ENCODE data around the gene TPI1.
"Not testable (repeated sequence)": the region's sequence is repeated elsewhere in the genome, so short reads cannot be mapped to it uniquely, and the experiment has no call there.

The TPI1 gene

DNA sequence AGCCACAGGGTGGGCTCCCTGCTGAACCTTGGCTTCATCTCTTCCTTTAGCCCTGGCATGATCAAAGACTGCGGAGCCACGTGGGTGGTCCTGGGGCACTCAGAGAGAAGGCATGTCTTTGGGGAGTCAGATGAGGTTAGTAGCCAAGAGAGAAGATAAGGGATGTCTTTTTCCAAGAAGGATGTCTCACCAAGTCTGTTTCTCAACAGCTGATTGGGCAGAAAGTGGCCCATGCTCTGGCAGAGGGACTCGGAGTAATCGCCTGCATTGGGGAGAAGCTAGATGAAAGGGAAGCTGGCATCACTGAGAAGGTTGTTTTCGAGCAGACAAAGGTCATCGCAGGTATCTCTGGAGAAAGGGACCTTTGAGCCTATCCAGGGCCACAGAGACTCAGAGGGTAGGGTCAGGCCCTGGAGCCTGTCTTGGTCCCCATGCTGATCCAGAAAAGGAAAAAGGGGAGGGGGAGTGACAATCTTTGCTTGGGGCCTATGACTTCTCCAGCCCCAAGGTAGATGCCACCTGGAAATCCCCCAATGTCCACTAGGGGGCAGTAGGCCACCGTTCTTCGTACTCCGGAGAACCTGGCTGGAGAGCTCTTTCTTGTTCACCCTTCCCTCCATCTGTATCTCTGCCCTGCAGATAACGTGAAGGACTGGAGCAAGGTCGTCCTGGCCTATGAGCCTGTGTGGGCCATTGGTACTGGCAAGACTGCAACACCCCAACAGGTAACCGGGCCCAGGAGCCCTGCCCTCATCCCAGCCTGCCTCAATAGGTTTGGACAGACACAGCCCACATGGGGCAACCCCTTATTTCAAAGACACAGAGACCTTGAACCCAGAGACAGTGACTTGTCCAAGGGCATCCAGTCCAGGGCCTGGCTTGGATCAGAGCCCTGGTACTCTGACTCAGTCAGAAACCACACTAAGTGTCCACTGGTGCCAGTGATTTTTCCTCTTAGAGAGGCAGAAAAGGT lies 2.0 kb downstream of the TPI1 start:
- DNase-seq: peak; percentile 76

DNA sequence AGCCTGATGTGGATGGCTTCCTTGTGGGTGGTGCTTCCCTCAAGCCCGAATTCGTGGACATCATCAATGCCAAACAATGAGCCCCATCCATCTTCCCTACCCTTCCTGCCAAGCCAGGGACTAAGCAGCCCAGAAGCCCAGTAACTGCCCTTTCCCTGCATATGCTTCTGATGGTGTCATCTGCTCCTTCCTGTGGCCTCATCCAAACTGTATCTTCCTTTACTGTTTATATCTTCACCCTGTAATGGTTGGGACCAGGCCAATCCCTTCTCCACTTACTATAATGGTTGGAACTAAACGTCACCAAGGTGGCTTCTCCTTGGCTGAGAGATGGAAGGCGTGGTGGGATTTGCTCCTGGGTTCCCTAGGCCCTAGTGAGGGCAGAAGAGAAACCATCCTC lies 3.0 kb downstream of the TPI1 start:
- DNase-seq: not testable (repeated sequence)

DNA sequence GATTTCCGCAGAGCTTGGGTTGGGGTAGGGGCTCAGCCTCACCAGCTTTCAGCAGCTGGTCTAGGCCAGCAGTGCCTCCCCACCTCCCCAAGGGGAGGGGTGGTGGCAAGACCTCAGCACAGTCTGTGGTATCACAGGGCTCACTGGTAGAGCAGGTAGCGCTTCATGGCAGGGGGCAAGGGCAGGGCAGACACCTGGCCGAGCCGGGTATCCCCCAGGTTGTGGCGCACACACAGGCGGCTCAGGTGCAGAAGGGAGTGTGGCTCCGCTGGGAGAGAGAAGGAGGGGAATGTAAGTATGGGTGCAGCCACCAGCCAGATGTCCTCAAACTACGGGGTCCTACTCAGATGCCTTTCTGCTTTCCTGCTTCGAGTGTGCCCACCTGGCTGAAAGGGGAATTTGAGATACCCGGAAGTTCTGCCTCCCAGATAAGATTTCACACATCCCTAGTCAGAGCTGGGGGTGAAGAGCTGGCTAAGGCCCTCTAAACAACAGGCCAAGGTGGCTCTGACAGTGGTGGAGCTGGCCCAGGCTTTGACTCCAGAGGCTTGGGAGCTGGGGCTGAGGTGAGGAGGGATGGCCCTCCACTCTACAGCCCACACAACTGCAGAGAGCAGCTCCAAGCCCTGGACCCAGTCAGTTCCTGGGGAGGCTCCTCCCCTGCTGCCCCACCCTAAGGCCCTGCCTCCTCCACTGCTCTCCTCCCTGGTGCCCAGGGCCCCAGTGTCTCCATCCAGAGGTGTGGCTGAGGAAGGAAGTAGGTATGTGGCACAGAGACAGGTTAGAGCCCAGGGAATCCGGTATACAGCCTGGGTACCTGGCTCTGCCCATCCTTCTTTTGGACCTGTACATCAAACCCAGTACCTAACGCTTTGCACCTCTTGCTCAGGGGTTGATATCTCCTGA lies 4.0 kb downstream of the TPI1 start:
- peak; percentile 36 for DNase-seq

DNA sequence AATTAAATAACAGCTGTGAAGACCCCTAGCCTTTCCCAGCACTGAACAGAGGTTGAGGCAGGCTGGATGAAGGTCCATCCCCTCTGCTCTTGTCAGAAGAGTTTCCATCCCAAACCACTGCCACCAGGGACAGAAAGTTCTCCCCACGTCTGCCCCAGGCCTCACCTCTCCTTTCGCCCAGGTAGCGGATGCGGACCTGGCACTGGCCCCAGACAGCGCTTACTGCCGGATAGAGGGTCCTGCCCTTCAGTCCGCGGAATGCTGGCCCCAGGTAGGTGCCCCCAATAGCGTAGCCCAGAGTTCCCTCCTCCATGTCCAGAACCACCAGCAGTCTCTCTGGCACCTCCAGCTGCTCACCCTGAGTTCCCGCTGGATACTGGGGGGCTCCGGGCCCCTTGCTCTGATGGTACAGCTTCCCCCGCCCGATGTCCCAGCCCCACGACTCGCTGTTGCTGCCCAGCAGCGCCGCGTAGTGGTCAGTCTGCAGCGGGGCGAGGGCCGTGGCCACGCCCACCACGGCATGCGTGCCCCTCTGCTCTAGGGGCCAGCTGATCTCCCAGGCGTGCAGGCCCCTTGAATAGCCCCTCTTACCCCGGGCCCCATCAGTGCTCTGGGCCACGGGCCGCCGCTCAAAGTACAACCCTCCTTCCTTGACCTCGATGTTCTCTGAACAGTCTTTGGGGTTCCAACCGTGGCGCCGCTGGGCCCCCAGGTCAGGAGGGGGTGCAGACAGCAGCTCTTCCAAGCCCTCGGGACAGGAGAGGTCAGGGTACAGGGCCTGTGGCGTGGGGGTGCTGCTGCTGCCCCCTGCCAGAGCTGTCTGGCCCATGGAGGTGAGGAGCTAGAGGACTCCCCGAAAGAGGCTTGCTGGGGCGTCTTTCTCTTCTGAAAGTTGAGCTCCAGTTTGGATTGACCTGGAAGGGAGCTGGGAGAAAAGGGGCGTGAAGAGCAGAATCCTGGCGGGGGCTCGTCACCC lies 5.0 kb downstream of the TPI1 start:
- peak; percentile 85 for DNase-seq

DNA sequence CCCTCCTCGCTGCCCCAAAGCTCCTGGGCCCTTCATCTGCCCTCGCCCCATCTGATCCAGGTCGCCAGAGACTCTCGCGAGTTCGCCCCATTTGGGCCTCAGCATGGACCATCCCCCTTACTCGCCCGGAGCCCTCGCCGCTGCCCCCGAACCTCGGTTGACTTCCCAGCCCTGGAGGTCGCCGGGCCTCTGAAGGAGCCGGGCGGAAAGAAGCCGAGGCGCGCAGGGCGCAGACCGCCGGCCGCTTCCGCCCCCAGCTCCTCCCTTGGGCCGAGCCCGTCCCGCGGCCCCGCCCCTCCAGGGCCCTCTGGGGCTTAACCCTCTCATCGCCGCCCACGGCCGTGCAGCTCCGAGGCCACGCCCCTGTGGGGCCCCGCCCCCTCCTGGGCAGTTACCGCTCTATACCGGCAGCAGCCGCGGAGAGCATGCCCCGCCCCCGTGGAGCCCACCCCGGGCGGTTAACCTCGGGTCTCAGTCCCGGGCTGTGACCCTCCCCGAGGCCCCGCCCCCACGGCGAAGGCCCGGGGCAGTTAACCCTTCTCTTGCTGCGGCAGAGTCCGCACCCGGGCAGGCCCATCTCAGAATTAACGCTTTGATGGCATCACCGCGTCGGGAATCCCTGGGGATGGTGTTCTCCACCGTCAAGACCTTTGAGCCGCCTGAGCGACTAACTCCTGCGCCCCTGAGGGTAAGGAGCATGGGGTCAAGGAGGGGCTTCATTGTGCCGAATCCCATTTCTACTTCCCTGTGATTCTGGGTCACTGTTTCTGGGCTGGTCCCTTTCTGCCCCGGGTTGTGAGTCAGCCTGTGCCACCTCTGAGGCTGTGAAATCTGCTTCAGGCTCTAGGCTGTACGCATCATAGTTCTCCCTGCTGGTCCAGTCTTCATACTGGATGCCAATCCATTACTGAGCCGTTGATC lies 6.0 kb downstream of the TPI1 start, which contains the start of gene SPSB2:
SPSB2 (minus strand) TSS at position 210 of the 921 bp plus-strand sequence. CDS start 402 bp downstream, outside the sequence.
- DNase-seq: peak; percentile 99

DNA sequence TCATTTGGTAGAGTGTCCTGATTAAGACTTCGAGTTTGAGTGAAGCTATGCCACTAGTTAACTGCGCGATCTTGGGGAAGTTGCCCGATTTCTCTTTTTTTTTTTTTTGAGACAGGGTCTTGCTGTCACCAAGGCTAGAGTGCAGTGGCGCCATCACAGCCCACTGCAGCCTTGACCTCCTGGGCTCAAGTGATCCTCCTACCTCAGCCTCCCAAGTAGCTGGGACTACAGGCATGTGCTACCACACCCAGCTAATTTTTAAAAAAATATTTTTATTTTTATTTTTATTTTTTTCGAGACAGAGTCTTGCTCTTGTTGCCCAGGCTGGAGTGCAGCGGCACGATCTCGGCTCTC lies 6.7 kb downstream of the TPI1 start:
- not testable (repeated sequence) for DNase-seq

DNA sequence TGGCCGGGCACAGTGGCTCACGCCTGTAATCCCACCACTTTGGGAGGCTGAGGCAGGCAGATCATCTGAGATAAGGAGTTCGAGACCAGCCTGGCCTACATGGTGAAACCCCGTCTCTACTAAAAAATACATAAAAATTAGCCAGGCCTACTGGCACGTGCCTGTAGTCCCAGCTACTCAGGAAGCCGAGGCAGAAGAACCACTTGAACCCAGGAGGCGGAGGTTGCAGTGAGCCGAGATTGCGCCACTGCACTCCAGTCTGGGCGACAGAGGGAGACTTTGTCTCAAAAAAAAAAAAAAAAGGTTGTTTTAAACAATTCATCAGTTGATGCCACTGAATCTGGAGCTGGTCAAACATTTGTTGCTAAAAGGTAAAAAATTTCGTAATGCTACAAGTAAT lies 12.5 kb downstream of the TPI1 start:
- not testable (repeated sequence) for DNase-seq

DNA sequence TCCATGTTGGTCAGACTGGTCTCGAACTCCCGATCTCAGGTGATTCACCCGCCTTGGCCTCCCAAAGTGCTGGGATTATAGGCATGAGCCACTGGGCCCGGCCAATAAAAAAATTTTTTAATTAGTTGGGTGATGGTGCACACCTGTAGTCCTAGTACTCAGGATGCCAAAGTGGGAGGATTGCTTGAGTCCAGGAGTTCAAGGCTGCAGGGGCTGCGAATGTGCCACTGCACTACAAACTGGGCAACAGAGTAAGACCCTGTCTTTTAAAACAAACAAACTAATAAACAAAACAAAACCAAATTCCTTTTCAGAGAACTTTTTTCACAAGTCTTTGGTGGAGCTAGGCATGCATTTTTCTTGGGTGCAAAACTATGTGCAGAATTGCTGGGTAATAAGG lies 15.9 kb downstream of the TPI1 start:
- DNase-seq: no peak

DNA sequence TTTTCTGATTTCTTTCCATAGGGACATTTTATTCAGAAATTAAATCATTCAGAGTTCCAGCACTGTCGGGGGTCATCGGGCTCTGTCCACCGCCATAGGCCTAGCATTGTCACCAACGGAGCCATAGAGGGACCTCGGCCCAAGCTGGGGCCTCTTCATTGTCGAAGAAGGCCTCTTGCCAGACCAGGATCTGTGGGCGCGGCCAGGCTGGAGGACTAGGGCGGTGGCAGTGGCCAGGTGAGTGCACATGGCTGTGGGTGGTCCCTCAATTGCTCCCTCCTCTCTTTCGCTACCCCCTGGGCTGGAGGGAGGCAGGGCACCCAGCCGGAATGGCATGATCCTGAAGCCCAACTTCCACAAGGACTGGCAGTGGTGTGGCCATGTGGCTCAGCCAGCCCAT lies 16.4 kb downstream of the TPI1 start:
- DNase-seq: no peak

DNA sequence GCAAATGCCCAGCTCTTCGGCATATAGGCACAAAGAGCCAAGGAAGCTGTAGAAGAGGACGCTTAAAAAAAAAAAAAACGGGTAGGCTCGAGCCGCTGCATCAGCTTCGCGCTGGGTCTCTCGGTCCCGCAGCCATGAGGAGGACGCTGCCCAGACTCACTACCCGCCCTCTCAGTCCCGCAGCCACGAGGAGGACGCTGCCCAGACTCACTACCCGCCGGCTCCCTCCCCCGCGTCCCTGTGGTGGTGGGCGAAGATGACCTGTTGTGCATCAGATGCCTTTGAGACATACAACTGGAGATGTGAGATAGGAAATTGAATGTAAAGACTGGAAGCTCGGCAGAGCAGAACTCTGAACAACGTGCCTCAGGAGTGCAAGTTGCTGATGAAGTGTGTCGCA lies 17.2 kb downstream of the TPI1 start:
- DNase-seq: no peak

DNA sequence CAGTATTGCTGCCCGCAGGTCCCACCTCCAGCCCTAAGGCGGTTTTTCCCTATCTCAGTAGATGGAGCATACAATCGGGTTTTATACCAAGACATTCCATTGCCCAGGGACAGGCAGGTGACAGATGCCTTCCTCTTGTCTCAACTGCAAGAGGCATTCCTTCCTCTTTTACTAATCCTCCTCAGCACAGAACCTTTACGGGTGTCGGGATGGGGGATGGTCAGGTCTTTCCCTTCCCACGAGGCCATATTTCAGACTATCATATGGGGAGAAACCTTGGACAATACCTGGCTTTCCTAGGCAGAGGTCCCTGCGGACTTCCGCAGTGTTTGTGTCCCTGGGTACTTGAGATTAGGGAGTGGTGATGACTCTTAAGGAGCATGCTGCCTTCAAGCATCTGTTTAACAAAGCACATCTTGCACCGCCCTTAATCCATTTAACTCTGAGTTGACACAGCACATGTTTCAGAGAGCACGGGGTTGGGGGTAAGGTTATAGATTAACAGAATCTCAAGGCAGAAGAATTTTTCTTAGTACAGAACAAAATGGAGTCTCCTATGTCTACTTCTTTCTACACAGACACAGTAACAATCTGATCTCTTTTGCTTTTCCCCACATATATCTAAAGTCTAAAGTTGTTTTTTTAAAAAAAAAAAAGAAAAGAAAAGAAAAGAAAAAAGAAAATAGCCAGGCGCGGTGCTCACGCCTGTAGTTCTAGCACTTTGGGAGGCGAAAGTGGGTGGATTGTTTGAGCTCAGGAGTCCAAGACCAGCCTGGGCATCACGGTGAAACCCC lies 19.1 kb downstream of the TPI1 start:
- DNase-seq: not testable (repeated sequence)

DNA sequence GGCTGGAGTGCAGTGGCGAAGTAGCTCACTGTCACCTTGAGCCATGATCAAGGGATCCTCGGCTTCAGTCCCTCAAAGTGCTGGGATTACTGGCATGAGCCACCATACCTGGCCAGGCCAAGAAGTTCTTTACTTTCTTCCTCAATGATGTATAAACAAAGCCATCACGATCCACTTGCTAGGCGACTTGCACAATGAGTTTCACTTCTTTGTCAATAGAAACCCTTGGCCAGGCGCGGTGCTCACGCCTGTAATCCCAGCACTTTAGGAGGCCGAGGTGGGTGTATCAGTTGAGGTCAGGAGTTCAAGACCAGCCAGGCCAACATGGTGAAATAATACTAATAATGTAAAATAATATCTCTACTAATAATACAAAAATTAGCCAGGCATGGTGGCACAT lies 20.1 kb downstream of the TPI1 start:
- no peak for DNase-seq

DNA sequence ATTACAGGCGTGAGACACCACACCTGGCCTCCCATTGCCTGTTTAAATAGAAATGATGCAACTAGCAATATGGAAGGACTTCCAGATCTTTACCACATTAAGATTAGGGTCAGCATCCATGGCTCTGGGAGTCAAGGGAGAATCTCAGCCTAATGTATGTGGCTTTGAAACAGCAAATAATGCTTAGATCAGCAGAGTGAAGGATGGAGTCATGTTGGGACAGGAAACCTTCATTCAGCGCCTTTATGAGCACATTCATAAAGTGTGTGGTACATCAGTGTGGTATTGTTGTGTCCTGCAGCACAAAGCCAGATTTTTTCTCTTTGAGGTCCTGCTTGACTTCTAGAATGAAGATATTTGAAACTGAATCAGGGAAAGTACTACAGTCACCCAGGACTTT lies 21.0 kb downstream of the TPI1 start:
- no peak for DNase-seq

DNA sequence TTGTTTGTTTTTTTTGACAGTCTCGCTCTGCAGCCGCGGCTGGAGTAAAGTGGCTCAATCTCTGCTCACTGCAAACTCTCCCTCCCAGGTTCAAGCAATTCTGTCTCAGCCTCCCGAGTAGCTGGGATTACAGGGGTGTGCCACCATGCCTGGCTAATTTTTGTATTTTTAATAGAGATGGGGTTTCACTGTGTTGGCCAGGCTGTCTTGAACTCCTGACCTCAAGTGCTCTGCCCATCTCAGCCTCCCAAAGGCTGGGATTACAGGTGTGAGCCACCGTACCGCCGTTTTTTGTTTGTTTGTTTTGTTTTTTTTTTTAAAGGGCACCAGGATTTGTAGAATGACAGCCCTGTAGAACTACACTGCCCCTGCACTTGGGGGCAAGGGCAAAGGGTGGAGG lies 21.5 kb downstream of the TPI1 start:
- not testable (repeated sequence) for DNase-seq

DNA sequence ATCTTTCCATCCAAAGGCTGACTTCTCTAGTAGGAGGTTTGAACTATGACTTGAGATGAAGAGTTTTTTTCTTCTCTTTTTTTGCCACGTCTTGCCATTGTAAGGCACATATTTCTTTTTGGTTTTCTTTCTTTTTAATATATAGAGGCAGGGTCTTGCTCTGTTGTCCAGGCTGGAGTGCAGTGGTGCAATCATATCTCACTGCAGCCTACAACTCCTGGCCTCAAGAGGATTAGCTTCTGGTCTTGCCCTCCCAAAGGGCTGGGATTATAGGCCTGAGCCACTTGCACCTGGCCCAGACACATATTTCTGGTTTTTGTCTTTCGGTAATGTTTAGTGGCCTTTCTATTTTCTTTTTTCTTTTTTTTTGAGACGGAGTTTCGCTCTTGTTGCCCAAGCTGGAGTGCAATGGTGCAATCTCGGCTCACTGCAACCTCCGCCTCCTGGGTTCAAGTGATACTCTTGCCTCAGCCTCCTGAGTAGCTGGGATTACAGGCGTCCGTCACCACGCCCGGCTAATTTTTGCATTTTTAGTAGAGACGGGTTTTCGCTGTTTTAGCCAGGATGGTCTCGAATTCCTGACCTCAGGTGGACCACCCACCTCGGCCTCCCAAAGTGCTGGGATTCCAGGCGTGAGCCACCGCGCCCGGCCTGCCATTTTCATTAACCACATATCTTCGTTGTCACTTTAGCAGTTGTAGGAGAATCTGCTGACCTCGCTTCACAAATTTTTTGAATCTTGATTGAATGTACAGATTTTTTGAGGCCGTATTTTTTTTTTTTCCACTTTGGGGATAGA lies 22.6 kb downstream of the TPI1 start:
- DNase-seq: not testable (repeated sequence)

DNA sequence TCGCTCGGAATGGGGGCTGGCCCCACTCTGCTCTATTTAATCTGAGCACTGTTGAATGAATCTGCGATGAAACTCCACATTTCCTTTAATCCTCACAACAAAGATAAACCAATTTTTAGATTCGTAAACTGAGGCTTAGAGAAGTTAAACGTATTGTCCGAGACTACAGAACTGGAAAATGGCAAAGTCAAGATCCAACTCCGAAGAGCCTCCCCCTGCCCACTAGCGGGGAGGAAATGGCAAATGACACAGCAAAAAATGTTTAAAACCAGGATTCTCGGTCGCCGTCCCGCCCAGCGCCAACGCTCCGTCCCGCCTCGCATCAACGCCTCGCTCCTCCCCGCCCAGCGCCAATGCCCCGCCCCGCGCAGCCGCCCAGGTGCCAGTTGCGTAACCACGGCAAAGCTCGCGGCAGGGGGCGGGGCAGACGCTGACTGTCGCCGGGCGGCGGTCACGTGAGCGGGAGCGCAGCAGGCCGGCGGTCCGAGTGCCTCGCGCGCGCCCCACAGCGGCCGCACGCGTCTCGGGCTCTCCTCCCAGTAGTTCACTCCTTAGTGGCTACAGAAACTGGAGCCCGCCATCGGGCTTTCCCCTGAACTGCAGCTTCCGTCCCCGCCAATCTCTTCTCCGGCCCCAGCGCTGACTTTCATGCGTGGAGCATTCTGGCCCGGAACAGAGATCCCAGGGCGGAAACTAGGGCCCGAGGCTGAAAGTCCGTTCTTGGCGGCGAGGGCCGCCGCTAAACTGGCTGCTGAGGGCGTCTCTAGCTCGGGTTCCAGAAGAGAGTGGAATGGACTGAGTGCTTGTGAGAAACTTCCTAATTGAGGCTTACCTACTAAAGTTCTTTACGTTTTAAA lies 23.7 kb downstream of the TPI1 start:
- peak; percentile 99 for DNase-seq

DNA sequence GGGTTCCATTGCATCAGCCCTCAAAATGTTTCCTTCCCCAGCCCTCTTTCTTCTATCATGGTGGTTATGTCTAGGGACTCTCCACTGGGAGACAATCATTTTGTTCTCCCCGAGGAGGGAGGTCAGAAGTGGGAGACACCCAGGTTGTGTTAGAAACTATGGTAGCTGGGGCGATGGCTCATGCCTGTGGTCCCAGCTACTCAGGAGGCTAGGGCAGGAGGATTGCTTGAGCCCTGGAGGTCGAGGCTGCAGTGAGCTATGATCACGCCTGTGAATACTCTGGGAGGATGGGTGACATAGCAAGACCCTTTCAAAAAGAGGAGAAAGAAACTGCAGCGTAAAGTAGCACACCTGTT lies 24.3 kb downstream of the TPI1 start:
- DNase-seq: no peak

DNA sequence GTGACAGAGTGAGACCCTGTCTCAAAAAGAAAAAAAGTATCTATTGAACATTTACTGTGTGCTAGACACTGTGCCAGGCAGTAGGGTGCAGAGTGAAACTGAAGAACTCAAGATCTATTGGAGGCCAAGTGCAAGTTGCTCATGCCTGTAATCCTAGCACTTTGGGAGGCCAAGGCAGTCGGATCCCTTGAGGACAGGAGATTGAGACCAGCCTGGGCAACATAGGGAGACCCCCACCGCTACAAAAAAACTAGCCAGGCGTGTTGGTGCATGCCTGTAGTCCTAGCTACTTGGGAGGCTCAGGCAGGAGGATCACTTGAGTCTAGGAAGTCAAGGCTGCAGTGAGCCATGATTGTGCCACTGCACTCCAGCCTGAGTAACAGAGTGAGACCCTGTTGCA lies 25.4 kb downstream of the TPI1 start:
- not testable (repeated sequence) for DNase-seq

DNA sequence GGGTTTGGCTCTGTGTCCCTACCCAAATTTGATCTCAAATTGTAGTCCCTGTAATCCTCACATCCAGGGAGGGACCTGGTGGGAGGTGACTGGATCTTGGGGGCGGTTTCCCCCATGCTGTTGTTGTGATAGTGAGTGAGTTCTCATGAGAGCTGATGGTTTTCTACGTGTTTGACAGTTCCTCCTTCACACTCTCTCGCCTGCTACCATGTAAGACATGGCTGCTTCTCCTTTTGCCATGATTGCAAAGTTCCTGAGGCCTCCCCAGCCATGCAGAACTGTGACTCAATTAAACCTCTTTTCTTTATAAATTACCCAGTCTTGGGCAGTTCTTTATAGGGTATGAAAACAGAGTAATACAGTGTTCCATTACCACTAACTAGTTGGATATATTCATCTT lies 27.0 kb downstream of the TPI1 start:
- no peak for DNase-seq

Data from stimulated activated CD4-positive, alpha-beta T cell treated with anti-CD3 and anti-CD28 coated beads, Interleukin-12 subunit alpha, Interleukin-12 subunit beta, amount 100 ng/mL, for 4 hours (primary cell).